ENCODE results near the gene GALNT15. TPM values are rescaled to one million over a fixed set of nuclear protein-coding genes. Genes with fewer than 3 reads are reported as not detected.

Gene GALNT15
- polyA plus RNA-seq, 1 of the 3 experiments (the other 2 are of a cell fraction), result 4.7 TPM

GRCh38 chr3:16174976-16175901 is 759 bp downstream of the GALNT15 start:
- peaks cover 14 to 15% of the 10 kb centered on the region in 2 experiments for H3K4me1 ChIP-seq (ENCODE audit: control insufficient read depth in 1 of 2, insufficient read depth in 2 of 2, low read depth in 1 of 2, low read length in 1 of 2)
- H3K9ac ChIP-seq, result peak overlapping the region; percentile 71
- H3K4me2 ChIP-seq, result peak overlapping the region; percentile 78
- peak overlapping the region in 1 of 2 experiments; percentile 51; a peak in 2 of 4 replicates for H3K4me3 ChIP-seq (ENCODE audit: low read depth in 2 of 2, low read length in 1 of 2)
- POLR2A ChIA-PET, result no interaction called here
- peak overlapping the region; percentile 43; the same call in 1 of the 2 replicates for H2AFZ ChIP-seq (ENCODE audit: low read depth)
- H3K79me2 ChIP-seq (ENCODE audit: insufficient read depth), result peaks cover 21% of the 10 kb centered on the region
- no peaks in the 10 kb centered on the region for H3K9me2 ChIP-seq
- H3K27me3 ChIP-seq (ENCODE audit: insufficient read depth), result no peaks in the 10 kb centered on the region
- H3K27ac ChIP-seq (ENCODE audit: low read depth in 2 of 2, low read length in 1 of 2), result peak overlapping the region in 1 of 2 experiments; percentile 90; a peak in 2 of 4 replicates
- peaks cover 19% of the 10 kb centered on the region for H3F3A ChIP-seq (replicated peaks; ENCODE audit: insufficient read depth)
- CTCF ChIA-PET, result interaction anchor here (0.9 to 6.5 kb wide), 4 partner anchors 33 to 973 kb away, joined by 3 to 50 read pairs (median 3); no protein-coding TSS in a partner anchor
- WGBS (ENCODE audit: low lambda C conversion rate), result 92% methylated on average over 12 of the region's 19 CpGs
- no peak for TF ChIP-seq RAD21 (IDR thresholded peaks at IDR 0.05; ENCODE audit: low read length)
- TF ChIP-seq USF2 (IDR thresholded peaks at IDR 0.05; ENCODE audit: borderline replicate concordance, low read depth, low read length), result no peak
- no peak for TF ChIP-seq IRF3 (IDR thresholded peaks at IDR 0.05; ENCODE audit: low read depth, low read length)
- no peak for TF ChIP-seq EZH2phosphoT487 (IDR thresholded peaks at IDR 0.05; ENCODE audit: borderline replicate concordance, low read depth)
- TF ChIP-seq MXI1 (IDR thresholded peaks at IDR 0.05; ENCODE audit: low read depth, low read length), result no peak
- TF ChIP-seq SMC3 (IDR thresholded peaks at IDR 0.05; ENCODE audit: low read depth, low read length), result no peak
- no peak for TF ChIP-seq TAF1 (IDR thresholded peaks at IDR 0.05; ENCODE audit: borderline replicate concordance, low read depth, low read length)
- TF ChIP-seq NFIC (IDR thresholded peaks at IDR 0.05; ENCODE audit: borderline replicate concordance), result no peak
- no peak for TF ChIP-seq TEAD4 (IDR thresholded peaks at IDR 0.05; ENCODE audit: borderline replicate concordance, insufficient read depth)
- no peak for TF ChIP-seq RFX5 (IDR thresholded peaks at IDR 0.05; ENCODE audit: low read length)
- TF ChIP-seq SIN3A (IDR thresholded peaks at IDR 0.05; ENCODE audit: borderline replicate concordance, low read depth, low read length), result no peak
- TF ChIP-seq TCF12 (IDR thresholded peaks at IDR 0.05), result no peak
- no peaks in the 10 kb centered on the region for H3K36me3 ChIP-seq (replicated peaks in 1 of 2; ENCODE audit: control insufficient read depth in 1 of 2, insufficient read depth in 2 of 2, low read length in 1 of 2)
- H3K9me3 ChIP-seq, result no peaks in the 10 kb centered on the region
- no peaks in the 10 kb centered on the region for H4K20me1 ChIP-seq (ENCODE audit: insufficient read depth)
- no peak for DNase-seq
